Measurements from ENCODE around the gene TSPAN3.

The TSPAN3 gene

GRCh38 chr15:76994971-76995945, 75.7 kb downstream of the TSPAN3 start, which contains the start of gene PSTPIP1:
PSTPIP1 (plus strand) TSS chr15:76995126; CDS start chr15:76995574, 448 bp downstream.
- H3K4me3 ChIP-seq (ENCODE audit: low read depth, low read length) = no peak within 1 kb of the TSS
- DNase-seq (ENCODE audit: low read depth, low spot score) = no peak
- CTCF ChIA-PET = interaction anchor here (1.2 kb wide), 1 partner anchor 11 kb away, joined by 5 read pairs; no protein-coding TSS in a partner anchor
- no peak for TF ChIP-seq CTCF (IDR thresholded peaks at IDR 0.05; ENCODE audit: insufficient read depth, low read length, missing control alignments)
- POLR2A ChIA-PET = no interaction called here

- TF ChIP-seq CTCF (IDR thresholded peaks at IDR 0.05; ENCODE audit: insufficient read depth, low read length, missing control alignments) = no peak
- ChIA-PET CTCF (no interaction called here), POLR2A (no interaction called here)
- no peak overlapping the region for H3K4me3 ChIP-seq (ENCODE audit: low read depth, low read length)
- DNase-seq (ENCODE audit: low read depth, low spot score) = no peak
These were observed 76.4 kb downstream of the TSPAN3 start for GRCh38 chr15:76994496-76994895.

GRCh38 chr15:76994001-76994400, 76.9 kb downstream of the TSPAN3 start:
- POLR2A ChIA-PET = no interaction called here
- no peak for TF ChIP-seq CTCF (IDR thresholded peaks at IDR 0.05; ENCODE audit: insufficient read depth, low read length, missing control alignments)
- CTCF ChIA-PET = no interaction called here
- no peak overlapping the region for H3K4me3 ChIP-seq (ENCODE audit: low read depth, low read length)
- DNase-seq (ENCODE audit: low read depth, low spot score) = no peak

GRCh38 chr15:76993114-76993725, 77.7 kb downstream of the TSPAN3 start:
- H3K4me3 ChIP-seq (ENCODE audit: low read depth, low read length) = no peak overlapping the region
- CTCF ChIA-PET = no interaction called here
- DNase-seq (ENCODE audit: low read depth, low spot score) = no peak
- POLR2A ChIA-PET = no interaction called here
- no peak for TF ChIP-seq CTCF (IDR thresholded peaks at IDR 0.05; ENCODE audit: insufficient read depth, low read length, missing control alignments)

GRCh38 chr15:76991741-76992645, 78.9 kb downstream of the TSPAN3 start:
- no peak overlapping the region for H3K4me3 ChIP-seq (ENCODE audit: low read depth, low read length)
- CTCF ChIA-PET = no interaction called here
- POLR2A ChIA-PET = no interaction called here
- TF ChIP-seq CTCF (IDR thresholded peaks at IDR 0.05; ENCODE audit: insufficient read depth, low read length, missing control alignments) = no peak
- DNase-seq (ENCODE audit: low read depth, low spot score) = no peak
